GM12874 (cell line): Measurements from ENCODE around the gene STAT4.

Experiments
- CTCF ChIP-seq: IDR thresholded peaks from 2 replicates; pipeline ENCODE4 v1.5.1; 2011; ENCODE audit warnings: low read depth, mild to moderate bottlenecking, control low read depth, low read length, moderate library complexity; ENCODE audit not compliant: insufficient read depth

STAT4 gene

DNA sequence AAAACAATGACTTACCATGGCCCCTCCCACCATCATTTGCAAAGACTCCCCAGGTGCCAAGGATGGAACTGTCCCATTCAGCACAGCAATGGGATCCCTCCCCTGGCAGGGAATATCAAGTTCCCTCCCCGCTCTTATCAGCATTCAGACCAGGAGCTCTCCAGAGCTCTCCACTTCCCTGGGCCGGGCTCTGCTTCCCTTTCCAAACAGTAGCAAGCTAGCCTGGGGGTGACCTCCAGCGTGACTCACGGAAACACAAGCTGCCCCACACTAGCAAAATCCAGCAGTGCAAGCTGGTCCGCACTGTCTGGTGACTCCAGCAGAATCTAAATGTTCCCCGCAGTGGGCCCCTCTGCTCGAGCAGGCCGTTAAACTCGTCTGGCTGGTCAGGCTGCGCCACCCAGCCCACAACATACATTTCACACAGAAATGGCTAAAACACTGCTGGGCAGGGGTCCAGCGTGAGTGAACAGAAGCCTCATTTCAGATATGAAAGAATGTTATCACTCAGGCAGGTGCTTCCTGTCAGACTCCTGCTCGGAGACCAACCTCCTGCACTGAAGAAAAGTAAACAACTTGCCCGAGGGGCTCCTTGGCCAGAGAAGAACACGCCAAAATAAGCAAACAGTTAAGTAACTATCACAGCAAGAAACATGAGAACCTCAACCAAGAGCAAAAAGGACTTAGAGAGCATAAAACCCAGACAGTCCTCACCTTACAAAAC, 170.7 kb downstream of the STAT4 start:
- no peak for TF ChIP-seq CTCF
